ENCODE data around the gene KRTAP20-1. TPM values are rescaled to one million over a fixed set of nuclear protein-coding genes. Genes with fewer than 3 reads are reported as not detected.

The KRTAP20-1 gene
- polyA plus RNA-seq, 1 of the 3 experiments (the other 2 are of a cell fraction) = not detected

- no peaks in the 10 kb centered on the region for H3K9me2 ChIP-seq
- H3K4me3 ChIP-seq (ENCODE audit: low read depth in 2 of 2, low read length in 1 of 2) = no peak within 1 kb of the TSS
- H3K79me2 ChIP-seq (ENCODE audit: insufficient read depth) = no peaks in the 10 kb centered on the region
- H3K9ac ChIP-seq = no peak within 1 kb of the TSS
- ChIA-PET POLR2A (no interaction called here), CTCF (no interaction called here)
- H3K4me2 ChIP-seq = no peak within 1 kb of the TSS
- H3K9me3 ChIP-seq = no peaks in the 10 kb centered on the region
- no peaks in the 10 kb centered on the region for H3K36me3 ChIP-seq (replicated peaks in 1 of 2; ENCODE audit: control insufficient read depth in 1 of 2, insufficient read depth in 2 of 2, low read length in 1 of 2)
- TF ChIP-seq NFIC (IDR thresholded peaks at IDR 0.05; ENCODE audit: borderline replicate concordance) (no peak), CTCF (IDR thresholded peaks at IDR 0.05) (no peak), GATA2 (CRISPR knock-in tag; IDR thresholded peaks at IDR 0.05) (no peak), FOXJ3 (CRISPR knock-in tag; IDR thresholded peaks at IDR 0.05) (no peak), POLR2AphosphoS5 (IDR thresholded peaks at IDR 0.05; ENCODE audit: low read depth, low read length) (no peak), IRF3 (IDR thresholded peaks at IDR 0.05; ENCODE audit: low read depth, low read length) (no peak), TCF12 (IDR thresholded peaks at IDR 0.05) (no peak), RFX5 (IDR thresholded peaks at IDR 0.05; ENCODE audit: low read length) (no peak), MAX (IDR thresholded peaks at IDR 0.05; ENCODE audit: low read depth) (no peak), TEAD4 (IDR thresholded peaks at IDR 0.05; ENCODE audit: borderline replicate concordance, insufficient read depth) (no peak), EZH2phosphoT487 (IDR thresholded peaks at IDR 0.05; ENCODE audit: borderline replicate concordance, low read depth) (no peak), NRF1 (IDR thresholded peaks at IDR 0.05; ENCODE audit: low read depth, low read length) (no peak), EP300 (IDR thresholded peaks at IDR 0.05; ENCODE audit: borderline replicate concordance in 1 of 2, low read depth in 1 of 2, low read length in 1 of 2) (no peak), ZBTB33 (IDR thresholded peaks at IDR 0.05; ENCODE audit: borderline replicate concordance, low read depth) (no peak), SIN3A (IDR thresholded peaks at IDR 0.05; ENCODE audit: borderline replicate concordance, low read depth, low read length) (no peak), PBX3 (IDR thresholded peaks at IDR 0.05) (no peak), RXRA (IDR thresholded peaks at IDR 0.05; ENCODE audit: borderline replicate concordance, low read depth) (no peak), SMC3 (IDR thresholded peaks at IDR 0.05; ENCODE audit: low read depth, low read length) (no peak), RAD21 (IDR thresholded peaks at IDR 0.05; ENCODE audit: low read length) (no peak), GABPA (IDR thresholded peaks at IDR 0.05; ENCODE audit: low read depth) (no peak)
- H4K20me1 ChIP-seq (ENCODE audit: insufficient read depth) = no peaks in the 10 kb centered on the region
- H3K27me3 ChIP-seq (ENCODE audit: insufficient read depth) = no peaks in the 10 kb centered on the region
- H3F3A ChIP-seq (replicated peaks; ENCODE audit: insufficient read depth) = no peaks in the 10 kb centered on the region
- no peak within 1 kb of the TSS for H2AFZ ChIP-seq (ENCODE audit: low read depth)
- no peak within 1 kb of the TSS for H3K27ac ChIP-seq (ENCODE audit: low read depth in 2 of 2, low read length in 1 of 2)
- no peaks in the 10 kb centered on the region for H3K4me1 ChIP-seq (ENCODE audit: control insufficient read depth in 1 of 2, insufficient read depth in 2 of 2, low read depth in 1 of 2, low read length in 1 of 2)
- no peak for DNase-seq
These were observed 25.9 kb upstream of the KRTAP20-1 start, which contains the start of gene KRTAP22-2 for GRCh38 chr21:30590297-30590696. Gene KRTAP22-2 (minus strand): TSS chr21:30590397.

All from SK-N-SH (cell line).